Activated CD4-positive, alpha-beta T cell treated with anti-CD3 and anti-CD28 coated beads for 4 hours (primary cell): ENCODE data around the gene BRD7.
A peak's percentile ranks its signal among the peaks of the same experiment; 100 is the strongest.

Source experiments
- DNase-seq, 2 donors: peaks; one replicate each; pipeline ENCODE4 v3.0.0-alpha.2; 2020

Gene BRD7

GRCh38 chr16:50270510-50271147 lies 98.2 kb downstream of the BRD7 start:
- no peak for DNase-seq

- DNase-seq: no peak
Measured at GRCh38 chr16:50269769-50270509, 98.8 kb downstream of the BRD7 start.

- DNase-seq: no peak
Measured at GRCh38 chr16:50269061-50269705, 99.6 kb downstream of the BRD7 start.

- no peak for DNase-seq
Measured at GRCh38 chr16:50268352-50268751, 100.4 kb downstream of the BRD7 start.

GRCh38 chr16:50267651-50268050 lies 101.1 kb downstream of the BRD7 start:
- DNase-seq: no peak

- DNase-seq: no peak
Measured at GRCh38 chr16:50267151-50267631, 101.6 kb downstream of the BRD7 start.

GRCh38 chr16:50266337-50267091 lies 102.3 kb downstream of the BRD7 start, which contains the start of gene ADCY7:
Gene ADCY7 (plus strand): TSS chr16:50266551. CDS start chr16:50288180, 21,629 bp downstream.
- peak; percentile 80 to 83 for DNase-seq
